Colonic mucosa (tissue), 4 donors: ENCODE data around the gene GXYLT2. TPM values are rescaled to one million over a fixed set of nuclear protein-coding genes. Genes with fewer than 3 reads are reported as not detected.

Experiments used
- DNase-seq: peaks from one replicate; pipeline ENCODE4 v3.0.0-alpha.2; 2020
- H3K27ac ChIP-seq: fragments of 200-600 bp; one replicate; pipeline ENCODE4 v1.8.0; 2021
- H3K27me3 ChIP-seq: fragments of 200-600 bp; one replicate; pipeline ENCODE4 v1.8.0; 2021
- H3K36me3 ChIP-seq: fragments of 200-600 bp; one replicate; pipeline ENCODE4 v1.8.0; 2021
- H3K4me1 ChIP-seq: fragments of 200-600 bp; one replicate; pipeline ENCODE4 v1.8.0; 2021; ENCODE audit warnings: mild to moderate bottlenecking
- H3K4me3 ChIP-seq: fragments of 200-600 bp; one replicate; pipeline ENCODE4 v1.8.0; 2021
- H3K9ac ChIP-seq, 2 donors: one replicate each; pipeline ENCODE4 v1.7.0; 2013; ENCODE audit warnings: control low read depth in 2 of 2, low read depth in 2 of 2, low read length in 2 of 2
- H3K9me3 ChIP-seq: fragments of 200-600 bp; one replicate; pipeline ENCODE4 v1.8.0; 2021
- intact Hi-C: fragments of 100-400 bp; cut with DNase I; formaldehyde crosslinking; loops from one replicate; pipeline ENCODE4 v1.14.1; 2022
- total RNA-seq, 2 donors: library from RNA; stranded (reverse); fragmentation: NEBNext Ultra II Directional in 1 of 2; extraction: Animal tissue kit (Norgen Biotek cat#: 25700) in 1 of 2; gene quantifications; one replicate each; pipeline ENCODE4 v1.2.1, GENCODE V29; 2021
- TF ChIP-seq, protein P1 (sequence below): fragments of 200-600 bp; IDR thresholded peaks from one replicate; pipeline ENCODE4 v1.8.0; 2022; ENCODE audit warnings: antibody characterized with exemption, mild to moderate bottlenecking
- donor health status: healthy.
- donor health status: DM: no; HTN: no; CAD: no.
- donor health status: DM: no; HTN: no; CAD: no.

GXYLT2 gene
- total RNA-seq, 2 donors from 2014 or later, result 7.3 to 8.4 TPM

DNA sequence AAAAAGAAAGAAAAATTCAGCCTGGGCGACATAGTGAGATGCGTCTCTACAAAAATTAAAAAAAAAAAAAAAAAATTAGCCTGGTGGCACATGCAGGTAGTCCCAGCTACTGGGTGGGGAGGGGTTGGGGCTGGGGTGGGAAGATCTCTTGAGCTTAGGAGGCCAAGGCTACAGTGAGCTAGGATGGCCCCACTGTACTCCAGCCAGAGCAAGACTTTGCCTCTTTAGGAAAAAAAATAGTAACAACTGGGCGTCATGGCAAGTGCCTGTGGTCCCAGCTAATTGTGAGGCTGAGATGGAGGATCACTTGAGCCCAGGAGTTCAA lies 84.8 kb downstream of the GXYLT2 start:
- no peaks in the 10 kb centered on the region for H3K27me3 ChIP-seq
- H3K4me3 ChIP-seq, result no peak overlapping the region
- no peak overlapping the region for H3K9ac ChIP-seq
- DNase-seq, result no peak
- H3K9me3 ChIP-seq, result no peaks in the 10 kb centered on the region
- TF ChIP-seq, protein P1, sequence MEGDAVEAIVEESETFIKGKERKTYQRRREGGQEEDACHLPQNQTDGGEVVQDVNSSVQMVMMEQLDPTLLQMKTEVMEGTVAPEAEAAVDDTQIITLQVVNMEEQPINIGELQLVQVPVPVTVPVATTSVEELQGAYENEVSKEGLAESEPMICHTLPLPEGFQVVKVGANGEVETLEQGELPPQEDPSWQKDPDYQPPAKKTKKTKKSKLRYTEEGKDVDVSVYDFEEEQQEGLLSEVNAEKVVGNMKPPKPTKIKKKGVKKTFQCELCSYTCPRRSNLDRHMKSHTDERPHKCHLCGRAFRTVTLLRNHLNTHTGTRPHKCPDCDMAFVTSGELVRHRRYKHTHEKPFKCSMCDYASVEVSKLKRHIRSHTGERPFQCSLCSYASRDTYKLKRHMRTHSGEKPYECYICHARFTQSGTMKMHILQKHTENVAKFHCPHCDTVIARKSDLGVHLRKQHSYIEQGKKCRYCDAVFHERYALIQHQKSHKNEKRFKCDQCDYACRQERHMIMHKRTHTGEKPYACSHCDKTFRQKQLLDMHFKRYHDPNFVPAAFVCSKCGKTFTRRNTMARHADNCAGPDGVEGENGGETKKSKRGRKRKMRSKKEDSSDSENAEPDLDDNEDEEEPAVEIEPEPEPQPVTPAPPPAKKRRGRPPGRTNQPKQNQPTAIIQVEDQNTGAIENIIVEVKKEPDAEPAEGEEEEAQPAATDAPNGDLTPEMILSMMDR, result no peak
- no peaks in the 10 kb centered on the region for H3K4me1 ChIP-seq
- no peak overlapping the region for H3K27ac ChIP-seq
- intact Hi-C loops, result no loop called here
- no peaks in the 10 kb centered on the region for H3K36me3 ChIP-seq

DNA sequence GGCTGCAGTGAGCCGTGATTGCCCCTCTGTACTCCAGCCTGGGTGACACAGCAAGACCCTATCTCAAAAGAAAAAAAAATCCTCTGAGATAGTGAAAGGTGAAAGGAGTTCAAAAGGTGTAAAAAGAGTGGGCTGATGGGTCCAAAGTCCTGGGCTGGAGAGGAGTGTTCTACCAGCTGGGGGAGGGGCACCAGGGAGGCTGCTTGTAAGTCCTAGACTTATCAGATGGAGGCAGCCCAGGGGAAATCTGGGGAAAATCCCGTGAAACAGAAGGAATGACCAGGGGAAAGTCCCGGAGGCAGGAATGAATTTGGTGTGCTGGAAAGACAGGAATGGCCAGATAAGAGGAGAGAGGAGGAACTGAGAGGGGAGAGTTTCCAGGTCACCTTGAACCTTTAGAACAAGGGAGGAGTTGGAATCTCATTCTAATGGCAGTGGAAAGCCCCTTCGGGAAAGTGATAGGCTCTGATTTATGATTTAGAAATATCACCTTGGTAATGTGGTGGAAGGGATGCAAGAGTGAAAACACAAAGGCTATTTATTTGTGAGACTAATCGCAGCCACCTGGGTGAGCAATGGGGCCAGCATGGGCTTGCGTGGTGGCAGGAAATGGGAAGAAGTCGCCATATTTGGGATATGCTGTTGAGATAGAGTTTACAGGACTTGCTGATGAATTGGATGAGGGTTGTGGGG lies 85.3 kb downstream of the GXYLT2 start:
- H3K27me3 ChIP-seq, result no peaks in the 10 kb centered on the region
- TF ChIP-seq, protein P1, result no peak
- H3K27ac ChIP-seq, result no peak overlapping the region
- H3K9ac ChIP-seq, result no peak overlapping the region
- H3K4me1 ChIP-seq, result no peaks in the 10 kb centered on the region
- intact Hi-C loops, result no loop called here
- no peaks in the 10 kb centered on the region for H3K9me3 ChIP-seq
- no peak overlapping the region for H3K4me3 ChIP-seq
- DNase-seq, result peak; percentile 88
- H3K36me3 ChIP-seq, result no peaks in the 10 kb centered on the region

DNA sequence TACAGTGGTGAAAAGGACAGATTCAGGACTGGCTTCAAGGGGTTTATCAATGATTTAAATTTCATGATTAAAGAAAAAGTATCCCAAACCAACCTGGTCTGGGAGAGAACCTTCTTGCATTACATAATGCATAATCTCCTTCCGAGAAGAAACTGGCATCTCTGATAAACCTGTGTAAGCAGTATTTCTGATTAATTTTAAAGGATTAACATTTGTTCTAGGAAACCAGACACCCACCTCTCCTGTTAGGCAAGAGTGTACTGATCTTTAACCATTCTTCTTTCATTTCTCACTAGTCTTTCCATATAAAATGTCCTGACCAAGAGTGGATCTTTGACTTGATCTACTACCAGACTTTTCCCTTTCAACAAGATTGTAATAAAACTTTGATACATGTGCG lies 85.9 kb downstream of the GXYLT2 start:
- intact Hi-C loops, result no loop called here
- no peak overlapping the region for H3K27ac ChIP-seq
- H3K4me1 ChIP-seq, result no peaks in the 10 kb centered on the region

DNA sequence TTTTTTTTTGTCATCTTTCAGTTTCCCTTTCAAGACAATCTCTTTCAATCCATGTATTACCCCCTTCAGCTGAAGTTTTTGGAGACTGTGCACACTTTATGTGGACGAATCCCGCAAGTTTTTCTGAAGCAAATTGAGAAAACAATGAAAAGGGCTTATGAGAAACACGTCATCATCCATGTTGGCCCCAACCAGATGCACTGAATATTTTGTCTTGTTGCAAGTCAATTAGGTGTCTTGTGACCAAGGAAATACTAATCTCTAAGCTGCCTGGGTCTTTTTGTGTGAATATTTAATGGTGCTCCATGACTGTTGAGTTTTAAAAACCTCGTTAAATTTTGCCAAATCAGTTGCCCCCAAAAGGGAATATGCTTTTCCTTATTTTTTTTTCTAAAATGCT lies 87.1 kb downstream of the GXYLT2 start:
- Histone ChIP-seq H3K9me3 (no peaks in the 10 kb centered on the region), H3K27me3 (no peaks in the 10 kb centered on the region), H3K4me1 (no peaks in the 10 kb centered on the region), H3K4me3 (no peak overlapping the region), H3K36me3 (no peaks in the 10 kb centered on the region), H3K9ac (no peak overlapping the region), H3K27ac (no peak overlapping the region)
- TF ChIP-seq, protein P1, result no peak
- intact Hi-C loops, result no loop called here
- DNase-seq, result no peak

More for the DNA sequence above, 85.9 kb downstream of the GXYLT2 start:
- no peaks in the 10 kb centered on the region for H3K9me3 ChIP-seq
- H3K4me3 ChIP-seq, result no peak overlapping the region
- TF ChIP-seq, protein P1, result no peak
- H3K9ac ChIP-seq, result no peak overlapping the region
- H3K36me3 ChIP-seq, result no peaks in the 10 kb centered on the region
- DNase-seq, result no peak
- H3K27me3 ChIP-seq, result no peaks in the 10 kb centered on the region

DNA sequence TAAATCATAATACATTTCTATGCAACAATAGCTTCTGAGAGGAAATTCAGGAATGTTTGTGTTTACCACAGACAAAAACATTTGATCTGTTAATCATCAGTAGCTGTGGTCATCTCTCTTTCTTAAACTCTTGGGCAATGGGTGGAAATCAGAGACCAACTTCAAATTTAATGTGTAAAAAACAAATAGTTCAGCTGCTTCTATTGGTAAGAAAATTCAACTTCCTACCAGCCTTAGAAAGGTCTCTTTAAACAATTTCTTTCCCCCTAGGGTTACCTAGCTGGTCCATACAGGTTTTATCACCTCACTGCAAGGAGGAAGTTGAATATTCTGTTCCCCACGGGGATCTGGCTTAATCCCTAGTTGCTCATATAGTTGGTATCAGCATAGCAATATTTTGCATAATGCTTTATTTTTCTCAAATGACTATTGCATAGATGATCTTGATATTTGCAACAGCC lies 88.5 kb downstream of the GXYLT2 start:
- no peak for DNase-seq
- no peaks in the 10 kb centered on the region for H3K36me3 ChIP-seq
- no peak overlapping the region for H3K4me3 ChIP-seq
- no peak overlapping the region for H3K9ac ChIP-seq
- H3K9me3 ChIP-seq, result no peaks in the 10 kb centered on the region
- intact Hi-C loops, result no loop called here
- TF ChIP-seq, protein P1, result no peak
- no peaks in the 10 kb centered on the region for H3K27me3 ChIP-seq
- H3K27ac ChIP-seq, result no peak overlapping the region
- H3K4me1 ChIP-seq, result no peaks in the 10 kb centered on the region
